Activated CD4-positive, alpha-beta T cell treated with anti-CD3 and anti-CD28 coated beads for 36 hours (primary cell): ENCODE data around the gene LCOR. TPM values are rescaled to one million over a fixed set of nuclear protein-coding genes. Genes with fewer than 3 reads are reported as not detected.

ENCODE experiments used
- ATAC-seq: fragments of 200-7000 bp; cut with Tn5 transposase; one replicate; pipeline ENCODE4 v1.10.0; 2021; ENCODE audit warnings: mild to moderate bottlenecking, moderate library complexity
- CTCF ChIA-PET: fragments of 350-600 bp; sonication (Branson Sonifier 250); formaldehyde crosslinking; loops from one replicate; lab custom pipeline; 2021; ENCODE audit warnings: antibody characterized with exemption; lab: Charles Lee
- POLR2A ChIA-PET: fragments of 350-600 bp; sonication (Branson Sonifier 250); formaldehyde crosslinking; loops from one replicate; lab custom pipeline; 2021; ENCODE audit warnings: antibody characterized with exemption, inconsistent platforms; lab: Charles Lee
- DNase-seq: peaks from one replicate; pipeline ENCODE4 v3.0.0-alpha.2; 2020
- H3K27ac Mint-ChIP-seq: one replicate; pipeline ENCODE4 v1.8.0; 2021; ENCODE audit warnings: mixed read lengths
- H3K27me3 Mint-ChIP-seq: one replicate; pipeline ENCODE4 v1.8.0; 2021; ENCODE audit warnings: mixed read lengths
- H3K36me3 Mint-ChIP-seq: one replicate; pipeline ENCODE4 v1.8.0; 2021; ENCODE audit warnings: low read depth, mixed read lengths
- H3K4me1 Mint-ChIP-seq: one replicate; pipeline ENCODE4 v1.8.0; 2021; ENCODE audit warnings: mixed read lengths
- H3K4me3 Mint-ChIP-seq: one replicate; pipeline ENCODE4 v1.8.0; 2021; ENCODE audit warnings: mild to moderate bottlenecking, moderate library complexity, mixed read lengths
- H3K9me3 Mint-ChIP-seq: one replicate; pipeline ENCODE4 v1.8.0; 2021; ENCODE audit warnings: low read depth, mixed read lengths
- intact Hi-C, 2 experiments: fragments of 100-400 bp; cut with DNase I in 1 of 2; cut with micrococcal nuclease in 1 of 2; formaldehyde crosslinking; loops; one replicate each; pipeline versions ENCODE4 v1.14.2 to v1.15.1; 2022 to 2024; cut with DNase I, micrococcal nuclease
- total RNA-seq, 2 experiments: library from RNA; stranded (reverse); gene quantifications; one replicate each; pipeline ENCODE4 v1.2.3, GENCODE V29; 2021

Gene LCOR
- total RNA-seq, 2 experiments from 2014 or later = 22.0 to 23.4 TPM

DNA sequence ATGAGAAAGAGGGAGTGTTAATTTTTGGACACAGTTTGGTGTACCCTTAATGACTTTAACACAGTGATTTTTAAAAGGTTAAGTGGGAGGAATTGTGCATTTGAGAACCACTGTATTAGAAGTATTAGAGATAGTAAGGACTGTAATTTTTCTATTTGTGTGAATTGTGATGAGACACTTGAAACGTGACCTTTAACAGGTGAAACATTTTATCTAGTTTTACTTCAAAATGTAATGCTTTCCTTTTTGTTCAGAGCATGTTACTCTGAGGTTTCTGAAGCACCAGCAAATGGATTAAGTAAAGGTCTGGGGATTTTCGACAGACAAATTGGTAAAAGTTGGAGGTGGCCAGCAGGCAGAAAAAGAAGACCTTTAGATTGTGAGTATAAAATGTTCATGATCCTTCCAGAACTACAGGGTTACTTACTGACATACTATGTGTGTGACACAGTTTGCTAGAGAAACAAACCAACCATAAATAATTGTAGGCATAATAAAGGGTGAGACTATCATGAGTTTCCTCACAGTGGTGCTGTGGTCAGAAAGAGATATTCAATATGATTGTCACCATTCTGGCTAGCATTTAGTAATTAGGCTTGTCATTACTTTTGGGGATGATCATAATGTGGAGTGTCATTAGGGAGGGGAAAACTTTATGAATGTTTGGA lies 26.1 kb downstream of the LCOR start:
- ATAC-seq = peak; percentile 76
- peaks cover 33% of the 10 kb centered on the region for H3K36me3 Mint-ChIP-seq
- peaks cover 4% of the 10 kb centered on the region for H3K9me3 Mint-ChIP-seq
- no peak overlapping the region for H3K4me3 Mint-ChIP-seq
- H3K4me1 Mint-ChIP-seq = peaks cover 53% of the 10 kb centered on the region
- ChIA-PET CTCF (no interaction called here), POLR2A (no interaction called here)
- peak overlapping the region; percentile 8 for H3K27ac Mint-ChIP-seq
- intact Hi-C loops = no loop called here
- no peaks in the 10 kb centered on the region for H3K27me3 Mint-ChIP-seq
- DNase-seq = no peak

DNA sequence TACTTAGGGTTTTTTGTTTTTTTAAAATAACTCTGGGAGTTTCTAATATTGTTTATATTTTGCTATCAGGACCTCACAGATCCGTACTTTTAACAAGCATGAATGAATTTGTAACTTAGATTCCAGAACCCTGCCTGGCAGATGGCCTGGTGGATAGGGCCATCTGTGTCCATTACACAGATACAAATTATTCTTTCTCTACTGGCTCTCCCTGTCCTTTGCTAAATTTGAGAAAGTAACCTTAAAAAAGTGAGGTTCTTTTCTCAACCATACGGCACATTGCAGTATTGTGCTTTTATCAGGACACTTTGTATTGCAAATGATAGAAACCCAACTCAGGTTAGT lies 26.6 kb downstream of the LCOR start:
- Mint-ChIP-seq H3K9me3 (peaks cover under 1% of the 10 kb centered on the region), H3K4me1 (peaks cover 58% of the 10 kb centered on the region), H3K27me3 (no peaks in the 10 kb centered on the region), H3K27ac (no peak overlapping the region), H3K36me3 (peaks cover 31% of the 10 kb centered on the region), H3K4me3 (no peak overlapping the region)
- CTCF ChIA-PET = no interaction called here
- DNase-seq (no peak), ATAC-seq (no peak)
- intact Hi-C loops = no loop called here
- POLR2A ChIA-PET = no interaction called here

DNA sequence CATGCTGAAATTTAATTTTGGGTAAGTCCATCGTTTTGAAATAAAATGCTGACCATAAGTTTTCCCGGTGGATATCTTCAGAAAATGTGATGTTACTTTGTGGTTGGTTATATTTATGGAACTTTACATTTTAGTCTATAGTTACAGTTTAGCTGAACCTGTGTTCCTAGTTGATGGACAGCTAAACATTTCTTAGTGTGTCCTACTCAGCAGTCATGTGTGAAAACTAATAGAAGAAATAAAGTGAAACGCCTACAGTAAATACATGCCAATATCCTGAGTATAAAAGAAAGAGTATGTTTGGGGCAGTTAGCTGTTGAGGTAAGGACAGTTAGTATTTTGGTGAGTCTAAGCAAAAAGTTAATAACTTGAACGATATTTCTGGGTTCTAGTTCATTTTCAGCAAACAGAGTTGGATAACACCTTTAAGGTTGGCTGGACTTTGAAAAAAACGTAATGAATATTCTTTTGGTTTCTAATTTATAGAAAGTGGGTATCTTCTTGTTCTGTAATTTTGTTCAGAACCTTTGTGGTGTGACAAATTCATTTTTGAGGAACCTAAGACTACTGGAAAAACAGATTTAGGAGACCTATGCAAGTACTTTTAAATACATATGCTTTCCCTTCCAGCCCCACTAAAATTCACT lies 28.7 kb downstream of the LCOR start:
- ATAC-seq (no peak), DNase-seq (no peak)
- Mint-ChIP-seq H3K4me3 (no peak overlapping the region), H3K36me3 (peaks cover 30% of the 10 kb centered on the region), H3K27ac (peak overlapping the region; percentile 16), H3K9me3 (no peaks in the 10 kb centered on the region), H3K4me1 (peaks cover 63% of the 10 kb centered on the region), H3K27me3 (no peaks in the 10 kb centered on the region)
- intact Hi-C loops = no loop called here
- ChIA-PET POLR2A (no interaction called here), CTCF (interaction anchor here (0.8 to 1.7 kb wide), 5 partner anchors 10 to 221 kb away, joined by 3 to 5 read pairs (median 3); no protein-coding TSS in a partner anchor)

GRCh38 chr10:96863922-96864543 lies 31.9 kb downstream of the LCOR start:
- no peak overlapping the region for H3K4me3 Mint-ChIP-seq
- H3K36me3 Mint-ChIP-seq = peaks cover 26% of the 10 kb centered on the region
- ChIA-PET CTCF (interaction anchor here (0.5 to 1.1 kb wide), 3 partner anchors 101 to 173 kb away, joined by 3 to 4 read pairs (median 3); no protein-coding TSS in a partner anchor), POLR2A (no interaction called here)
- intact Hi-C loops = no loop called here
- ATAC-seq (peak; percentile 85), DNase-seq (no peak)
- H3K4me1 Mint-ChIP-seq = peaks cover 40% of the 10 kb centered on the region
- no peaks in the 10 kb centered on the region for H3K9me3 Mint-ChIP-seq
- no peaks in the 10 kb centered on the region for H3K27me3 Mint-ChIP-seq
- H3K27ac Mint-ChIP-seq = peak overlapping the region; percentile 58

DNA sequence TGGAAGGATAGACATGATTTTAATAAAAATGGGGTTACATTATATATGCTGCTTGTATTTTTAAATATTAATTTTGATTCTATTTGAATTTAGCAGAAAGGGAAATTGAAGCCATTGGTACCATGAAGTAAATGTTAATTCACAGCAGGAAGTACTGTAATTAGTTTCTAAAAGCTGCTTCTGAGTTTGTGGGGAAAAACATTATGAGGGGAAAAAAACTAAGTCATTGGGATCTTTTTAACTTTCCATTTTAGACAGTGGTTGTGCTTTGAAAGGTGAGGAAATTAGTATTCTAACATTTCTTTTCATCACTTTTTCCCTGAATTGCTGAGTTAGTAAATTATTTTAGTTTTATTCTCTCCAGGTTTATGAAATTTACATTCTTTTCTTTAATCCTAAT lies 41.0 kb downstream of the LCOR start:
- Mint-ChIP-seq H3K36me3 (peaks cover 7% of the 10 kb centered on the region), H3K27me3 (no peaks in the 10 kb centered on the region), H3K27ac (peak overlapping the region; percentile 55), H3K4me3 (no peak overlapping the region), H3K4me1 (peaks cover 45% of the 10 kb centered on the region), H3K9me3 (no peaks in the 10 kb centered on the region)
- intact Hi-C loops = no loop called here
- POLR2A ChIA-PET = no interaction called here
- ATAC-seq = peak; percentile 39
- CTCF ChIA-PET = interaction anchor here (1.3 kb wide), 1 partner anchor 37 kb away, joined by 3 read pairs; no protein-coding TSS in a partner anchor
- DNase-seq = no peak

- POLR2A ChIA-PET = no interaction called here
- Mint-ChIP-seq H3K4me1 (peaks cover 49% of the 10 kb centered on the region), H3K36me3 (peaks cover 12% of the 10 kb centered on the region), H3K4me3 (peak overlapping the region; percentile 4), H3K27ac (no peak overlapping the region), H3K9me3 (no peaks in the 10 kb centered on the region), H3K27me3 (no peaks in the 10 kb centered on the region)
- ATAC-seq (no peak), DNase-seq (no peak)
- intact Hi-C loops = no loop called here
- CTCF ChIA-PET = interaction anchor here (0.7 to 1.3 kb wide), 2 partner anchors 36 to 735 kb away, joined by 3 to 6 read pairs; no protein-coding TSS in a partner anchor
Observed at GRCh38 chr10:96873756-96874467, 41.8 kb downstream of the LCOR start.

DNA sequence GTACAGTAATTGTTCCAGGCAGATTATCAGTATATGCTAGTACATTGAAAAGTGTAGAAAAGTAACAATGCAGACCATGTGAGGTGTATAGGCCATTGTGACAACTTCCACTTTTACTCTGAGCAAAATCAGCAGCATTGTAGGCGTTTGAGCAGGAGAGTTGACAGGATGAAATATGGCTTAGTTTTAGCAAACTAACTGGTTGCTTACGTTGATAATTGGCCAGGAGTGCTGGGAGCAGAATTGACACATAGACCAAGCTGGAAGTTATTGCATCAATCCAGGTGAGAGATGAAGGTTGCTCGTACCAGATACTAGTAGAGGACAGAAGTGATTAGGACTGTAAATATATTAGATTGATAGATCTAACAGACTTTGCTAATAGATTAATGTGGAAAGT lies 46.0 kb downstream of the LCOR start:
- Mint-ChIP-seq H3K27me3 (no peaks in the 10 kb centered on the region), H3K9me3 (no peaks in the 10 kb centered on the region), H3K27ac (no peak overlapping the region), H3K4me1 (peaks cover 54% of the 10 kb centered on the region), H3K36me3 (peaks cover 15% of the 10 kb centered on the region), H3K4me3 (no peak overlapping the region)
- ATAC-seq (no peak), DNase-seq (no peak)
- ChIA-PET CTCF (no interaction called here), POLR2A (no interaction called here)
- intact Hi-C loops = no loop called here

- Mint-ChIP-seq H3K27ac (no peak overlapping the region), H3K27me3 (no peaks in the 10 kb centered on the region), H3K4me1 (peaks cover 41% of the 10 kb centered on the region), H3K4me3 (no peak overlapping the region), H3K9me3 (no peaks in the 10 kb centered on the region), H3K36me3 (peaks cover 17% of the 10 kb centered on the region)
- ATAC-seq = no peak
- POLR2A ChIA-PET = no interaction called here
- DNase-seq = no peak
- CTCF ChIA-PET = interaction anchor here (0.9 kb wide), 1 partner anchor 10 kb away, joined by 3 read pairs; no protein-coding TSS in a partner anchor
- intact Hi-C loops = no loop called here
Observed at GRCh38 chr10:96880575-96880974, 48.5 kb downstream of the LCOR start.

DNA sequence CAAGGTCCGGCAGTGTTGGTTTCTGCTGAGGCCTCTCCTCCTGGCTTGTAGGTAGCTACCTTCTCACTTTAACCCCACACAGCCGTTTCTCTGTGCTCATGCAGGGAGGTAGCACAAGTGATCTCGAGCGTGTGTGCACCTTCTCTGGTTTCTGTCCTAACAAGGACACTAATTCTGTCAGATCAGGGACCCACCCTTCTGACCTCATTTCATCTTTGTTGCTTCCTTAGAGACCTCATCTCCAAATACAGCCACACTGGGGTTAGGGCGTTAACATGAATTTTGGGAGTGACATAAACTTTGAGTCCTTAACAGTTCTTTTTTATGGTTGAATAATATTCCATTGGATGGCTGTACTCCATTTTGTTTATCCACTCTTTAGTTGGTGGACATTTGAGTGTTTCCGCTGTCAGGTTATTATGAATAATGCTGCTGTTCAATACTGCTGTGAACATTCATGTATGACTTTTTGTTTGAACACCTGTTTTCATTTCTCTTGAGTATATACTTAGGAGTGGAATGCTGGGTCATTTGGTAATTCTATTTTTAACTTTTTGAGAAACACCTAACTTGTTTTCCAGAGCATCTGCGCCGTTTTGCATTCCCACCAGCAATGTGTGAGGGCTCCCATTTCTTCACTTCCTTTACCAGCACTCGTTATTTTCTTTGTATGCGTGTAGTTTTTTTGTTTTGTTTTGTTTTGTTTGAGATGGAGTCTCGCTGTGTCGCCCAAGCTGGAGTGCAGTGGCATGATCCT lies 57.5 kb downstream of the LCOR start:
- DNase-seq = no peak
- Mint-ChIP-seq H3K27ac (no peak overlapping the region), H3K9me3 (peaks cover 18% of the 10 kb centered on the region), H3K4me3 (no peak overlapping the region), H3K27me3 (no peaks in the 10 kb centered on the region), H3K4me1 (peaks cover 32% of the 10 kb centered on the region), H3K36me3 (peaks cover 55% of the 10 kb centered on the region)
- ChIA-PET POLR2A (no interaction called here), CTCF (no interaction called here)
- intact Hi-C loops = no loop called here
- no peak for ATAC-seq

- Mint-ChIP-seq H3K27ac (no peak overlapping the region), H3K4me3 (no peak overlapping the region), H3K36me3 (peaks cover 55% of the 10 kb centered on the region), H3K4me1 (peaks cover 35% of the 10 kb centered on the region), H3K27me3 (no peaks in the 10 kb centered on the region), H3K9me3 (peaks cover 18% of the 10 kb centered on the region)
- intact Hi-C loops = no loop called here
- ATAC-seq (no peak), DNase-seq (no peak)
- ChIA-PET POLR2A (no interaction called here), CTCF (no interaction called here)
Observed at GRCh38 chr10:96890172-96890513, 58.0 kb downstream of the LCOR start.

DNA sequence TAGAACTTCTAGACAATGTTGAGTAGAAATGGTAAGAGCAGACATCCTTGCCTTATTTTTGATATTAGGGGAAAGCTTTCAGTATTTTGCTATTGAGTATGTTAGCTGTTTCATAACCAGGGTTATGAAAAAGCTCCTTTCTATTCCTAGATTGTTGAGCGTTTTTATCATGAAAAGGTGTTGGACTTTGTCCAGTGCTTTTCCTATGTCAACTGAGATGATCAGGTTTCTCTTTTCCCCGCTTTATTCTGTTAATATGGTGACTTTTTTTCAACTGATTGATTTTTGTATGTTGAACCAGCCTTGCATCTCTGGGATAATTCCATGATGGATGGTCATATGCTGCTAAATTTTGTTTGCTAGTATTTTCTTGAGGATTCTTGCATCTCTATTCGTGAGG lies 58.5 kb downstream of the LCOR start:
- no peaks in the 10 kb centered on the region for H3K27me3 Mint-ChIP-seq
- POLR2A ChIA-PET = no interaction called here
- CTCF ChIA-PET = no interaction called here
- H3K4me1 Mint-ChIP-seq = peaks cover 38% of the 10 kb centered on the region
- H3K36me3 Mint-ChIP-seq = peaks cover 53% of the 10 kb centered on the region
- DNase-seq (no peak), ATAC-seq (no peak)
- intact Hi-C loops = no loop called here
- H3K9me3 Mint-ChIP-seq = peaks cover 18% of the 10 kb centered on the region
- no peak overlapping the region for H3K27ac Mint-ChIP-seq
- no peak overlapping the region for H3K4me3 Mint-ChIP-seq
